D341Med (cell line): ENCODE results near the gene TMUB2.
A peak's percentile ranks its signal among the peaks of the same experiment; 100 is the strongest.

ENCODE experiments used
- DNase-seq: peaks from one replicate; pipeline ENCODE4 v3.0.0; 2012; ENCODE audit warnings: low spot score

TMUB2 gene

DNA sequence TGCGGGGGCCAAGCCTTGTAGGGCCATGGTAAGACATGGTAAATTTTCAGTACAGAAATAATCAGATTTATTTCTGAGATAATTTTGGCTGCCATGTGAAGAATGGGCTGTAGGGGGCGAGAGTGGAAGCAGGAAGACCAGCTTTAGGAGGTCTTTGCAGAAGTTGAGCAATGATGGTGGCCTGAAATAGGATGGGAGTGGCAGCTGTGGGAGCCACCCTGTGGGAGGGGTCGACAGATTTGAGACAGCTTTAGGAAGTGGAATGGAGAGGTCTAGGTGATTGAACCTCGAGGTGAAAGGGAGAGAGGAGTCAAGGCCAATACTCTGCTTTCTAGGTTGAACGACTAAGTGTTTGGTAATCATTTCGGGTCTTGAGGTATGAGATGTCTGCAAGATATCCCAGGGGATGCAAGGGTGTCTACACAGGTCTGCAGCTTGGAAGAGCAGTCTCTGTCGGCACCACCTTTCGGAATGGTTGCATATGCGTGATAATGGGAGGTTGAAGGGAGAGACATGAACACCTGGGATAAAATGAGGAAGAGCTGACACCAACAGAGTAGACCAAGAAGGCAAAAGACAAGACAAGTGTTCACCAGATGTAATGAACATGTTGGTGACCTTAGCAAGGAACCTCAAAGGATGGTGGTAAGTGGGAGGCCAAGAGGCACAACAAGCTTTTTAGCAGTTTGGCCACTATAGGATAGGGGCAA, 17.1 kb downstream of the TMUB2 start:
- DNase-seq: peak; percentile 74

DNA sequence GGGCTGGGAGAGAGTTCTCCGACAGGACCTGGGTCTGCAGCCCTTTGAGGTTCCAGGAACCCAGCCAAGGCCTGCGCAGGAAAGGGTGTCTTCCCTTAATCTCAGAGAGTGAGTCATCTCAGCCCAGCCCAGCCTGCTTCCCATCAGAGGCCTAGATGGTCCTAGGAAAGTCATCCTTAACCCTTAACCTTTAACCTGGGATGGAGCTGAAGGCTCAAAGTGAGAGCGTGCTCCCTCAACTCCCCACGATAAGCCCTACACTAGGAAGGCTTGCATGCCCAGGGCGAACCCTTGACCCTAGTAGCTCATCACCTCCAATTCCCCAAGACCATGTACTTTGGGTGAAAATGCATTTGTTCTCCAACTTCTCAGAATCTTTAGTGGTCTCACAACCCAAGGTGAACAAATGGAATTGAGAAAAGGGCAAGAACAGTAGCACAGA, 17.7 kb downstream of the TMUB2 start:
- DNase-seq: no peak

DNA sequence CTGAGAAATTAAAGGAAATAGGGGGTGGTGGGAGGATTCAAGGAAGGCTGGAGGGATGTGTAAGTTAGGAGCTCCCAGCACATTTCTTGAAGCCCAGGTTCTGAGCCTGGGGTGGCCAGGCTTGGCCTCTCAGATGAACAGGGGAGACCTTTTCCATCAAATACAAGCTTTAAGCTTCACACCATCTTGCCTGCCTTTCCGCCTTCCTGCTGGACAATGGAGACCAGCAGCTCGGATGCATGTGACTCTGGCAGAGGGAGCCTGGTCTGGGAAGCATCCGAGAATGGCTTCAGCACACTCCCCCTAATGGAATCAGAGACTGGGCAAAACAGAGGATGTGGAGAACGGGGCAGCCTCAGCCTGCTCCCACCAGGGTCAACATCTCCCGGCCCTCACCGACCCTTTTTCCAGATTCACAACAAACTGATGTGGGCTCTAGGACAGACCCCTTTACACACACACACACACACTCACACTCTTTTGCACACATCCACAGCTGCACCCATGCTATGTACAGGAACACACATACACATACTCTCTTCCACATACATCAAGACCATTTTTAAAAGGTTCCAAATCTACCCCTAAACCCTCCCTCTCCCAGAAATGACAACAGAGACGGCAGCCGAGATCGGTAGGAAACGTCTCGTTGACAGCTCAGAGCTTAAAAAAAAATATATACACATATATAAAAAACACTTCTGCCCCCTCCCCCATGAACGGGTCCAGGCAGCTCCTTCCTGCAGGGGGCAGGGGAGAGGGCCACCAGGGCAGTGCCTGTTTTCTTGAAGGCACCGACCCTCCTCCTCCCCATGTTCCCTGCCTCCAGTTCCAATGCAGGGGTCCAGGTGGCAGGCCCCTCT, 19.4 kb downstream of the TMUB2 start:
- no peak for DNase-seq

DNA sequence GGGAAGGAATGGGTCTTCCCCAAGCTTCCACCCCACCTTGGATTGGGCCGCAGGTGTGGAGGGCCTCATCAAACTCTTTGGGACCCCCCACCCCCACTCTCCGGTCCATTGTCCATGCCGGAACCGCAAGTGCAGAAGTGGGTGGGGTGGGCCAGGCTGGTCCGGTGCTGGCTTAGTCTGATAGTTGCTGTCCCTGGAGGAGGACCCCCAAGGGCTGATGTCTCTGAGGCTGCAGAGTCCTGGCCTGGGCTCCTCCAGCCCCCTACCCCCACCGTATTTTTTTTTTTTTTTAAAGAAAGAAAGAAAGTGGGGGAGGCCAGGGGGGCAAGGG, 20.0 kb downstream of the TMUB2 start:
- no peak for DNase-seq

DNA sequence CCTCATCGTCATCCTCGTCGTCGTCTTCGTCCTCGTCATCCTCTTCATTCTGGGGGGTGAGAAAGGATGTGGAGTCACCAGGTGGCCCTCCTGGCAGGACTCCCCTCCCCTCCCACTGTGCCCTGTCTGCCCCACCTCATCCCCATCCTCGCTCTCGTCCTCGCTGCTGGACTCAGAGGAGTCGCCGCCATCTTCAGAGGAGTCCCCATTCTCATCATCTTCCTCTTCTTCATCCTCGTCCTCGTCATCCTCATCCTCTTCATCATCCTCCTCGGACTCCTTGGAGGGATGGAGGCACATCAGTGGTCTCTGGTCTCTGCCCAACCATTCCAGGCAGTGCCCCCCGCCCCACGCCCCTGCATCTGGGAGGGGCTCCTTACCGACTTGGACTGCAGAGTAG, 20.5 kb downstream of the TMUB2 start:
- no peak for DNase-seq

DNA sequence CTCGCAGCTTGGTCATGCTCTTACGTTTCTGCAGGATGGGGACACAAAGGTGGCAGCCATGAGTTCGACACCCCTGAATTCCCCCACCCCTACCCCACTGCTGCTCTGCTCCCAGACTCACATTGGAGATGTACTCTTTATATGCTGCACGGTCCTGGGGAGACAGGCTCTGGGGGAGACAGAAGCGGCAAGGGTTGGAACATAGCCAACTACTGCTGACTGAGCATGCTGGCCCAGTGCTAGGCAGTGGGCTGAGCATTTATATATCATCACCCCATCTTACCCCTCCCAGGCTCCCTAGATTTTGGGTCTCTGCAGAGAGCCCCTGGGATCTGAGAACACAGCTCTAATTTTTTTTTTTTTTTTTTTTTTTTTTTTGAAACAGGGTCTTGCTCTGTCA, 21.0 kb downstream of the TMUB2 start:
- DNase-seq: no peak

DNA sequence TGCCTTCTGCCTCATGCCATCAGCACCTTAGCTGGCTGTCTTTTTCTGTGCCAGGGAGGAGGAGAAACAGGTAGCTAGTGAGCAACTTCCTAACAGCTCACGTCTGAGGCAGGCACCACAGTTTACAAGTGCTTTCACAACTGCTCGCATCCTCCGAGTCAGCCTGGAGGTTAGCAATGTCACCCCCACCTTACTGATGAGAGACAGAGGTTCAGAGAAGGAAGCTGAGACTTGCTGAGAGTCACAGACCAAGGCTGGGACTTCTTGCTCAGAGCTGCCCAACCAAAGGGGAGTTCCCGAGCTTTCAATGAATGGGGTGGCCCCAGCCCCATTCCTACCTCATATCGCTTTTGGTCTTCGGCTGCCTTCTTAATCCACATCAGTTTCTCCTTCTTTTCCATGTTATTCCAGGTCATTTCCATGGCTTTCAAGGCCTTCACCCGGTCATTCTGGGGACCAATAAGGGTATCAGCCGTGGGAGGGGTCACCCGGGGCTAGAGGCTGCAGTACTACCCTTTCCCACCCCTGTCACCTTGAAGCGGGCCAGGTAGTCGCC, 23.1 kb downstream of the TMUB2 start:
- no peak for DNase-seq

DNA sequence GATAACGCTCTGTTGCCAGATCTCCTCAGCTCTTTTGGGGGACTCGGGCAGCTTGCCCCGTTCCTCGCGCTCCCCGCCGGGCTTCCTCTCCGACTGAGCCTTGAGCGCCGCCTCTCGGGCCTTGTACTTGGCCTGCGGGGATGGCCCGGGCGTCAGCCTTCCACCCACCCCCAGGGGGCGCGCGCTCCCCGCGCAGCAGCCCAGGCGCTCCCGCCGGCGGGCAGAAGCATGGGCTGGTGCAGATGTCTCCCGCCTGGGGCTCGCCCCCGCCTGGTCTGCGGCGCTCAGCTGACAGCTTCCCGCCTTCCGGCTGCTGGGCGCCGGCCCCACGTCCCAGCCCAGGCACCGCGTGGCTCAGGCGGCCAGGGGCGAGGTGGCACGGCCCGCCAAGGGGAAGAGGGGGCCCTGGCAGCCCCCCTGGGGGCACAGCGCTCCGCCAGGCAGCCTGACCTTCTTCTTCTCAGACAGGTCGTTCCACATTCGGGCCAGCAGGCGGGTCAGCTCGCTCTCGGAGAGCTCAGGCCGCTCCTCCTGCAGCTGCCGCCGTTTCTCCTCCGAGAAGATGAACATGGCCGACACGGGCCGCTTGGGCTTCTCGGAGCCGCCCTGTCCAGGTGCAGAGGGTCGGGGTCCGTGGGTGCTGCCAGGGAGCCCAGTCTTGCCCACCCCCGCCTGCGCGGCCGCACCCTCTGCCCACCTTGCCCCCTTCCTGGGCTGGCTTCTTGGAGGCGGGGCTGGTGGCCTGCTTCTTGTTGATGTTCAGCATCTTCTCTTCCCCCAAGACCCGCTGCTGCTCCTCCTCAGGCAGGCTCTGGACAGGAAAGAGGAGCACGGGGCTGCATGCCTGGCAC, 23.8 kb downstream of the TMUB2 start:
- DNase-seq: peak; percentile 100

DNA sequence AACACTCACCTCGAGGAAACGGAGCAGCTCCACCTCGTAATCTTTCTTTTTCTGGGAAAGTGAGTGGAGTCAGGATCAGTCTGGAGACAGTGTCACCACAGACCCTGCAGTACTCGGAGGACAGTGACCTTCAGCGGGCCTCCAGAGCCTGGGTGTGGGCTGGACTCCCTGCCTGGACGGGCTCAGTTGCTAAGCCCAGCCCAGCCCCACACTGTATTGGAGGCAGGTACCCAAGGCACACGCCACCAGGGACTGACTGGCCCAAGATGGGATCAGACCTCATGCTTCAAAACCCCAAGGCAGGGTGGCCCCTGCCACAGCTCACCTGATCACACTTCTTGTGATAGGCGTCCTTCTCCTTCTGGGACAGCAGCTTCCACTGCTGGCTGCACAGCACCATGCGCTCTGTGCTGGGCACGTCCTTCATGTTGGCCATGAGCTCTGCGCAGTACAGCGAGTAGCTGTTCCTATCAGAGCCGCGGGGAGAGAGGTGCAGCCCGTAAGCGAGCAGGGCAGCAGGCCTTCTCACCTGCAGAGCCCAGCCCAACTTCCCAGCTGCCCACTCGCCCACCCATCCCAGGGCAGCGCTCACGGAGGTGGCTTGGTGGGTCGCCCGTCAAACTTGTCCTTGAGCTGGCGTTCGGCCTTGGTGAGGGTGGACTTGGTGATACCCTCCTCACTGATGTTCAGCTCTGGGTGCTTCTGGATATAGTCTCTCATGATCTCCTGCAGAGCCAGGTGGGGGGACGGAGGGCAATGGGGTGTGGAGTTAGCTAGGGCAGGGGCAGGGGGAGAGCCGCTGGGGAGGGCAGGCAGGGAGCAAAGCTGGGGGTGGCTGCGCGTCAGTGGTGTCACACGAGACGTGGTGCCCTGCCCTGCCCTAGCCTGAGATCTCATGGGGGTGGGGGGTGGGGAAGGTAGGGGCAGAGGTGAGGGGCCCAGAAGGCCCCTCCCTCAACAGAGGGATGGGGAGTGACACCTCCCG, 24.8 kb downstream of the TMUB2 start:
- no peak for DNase-seq

DNA sequence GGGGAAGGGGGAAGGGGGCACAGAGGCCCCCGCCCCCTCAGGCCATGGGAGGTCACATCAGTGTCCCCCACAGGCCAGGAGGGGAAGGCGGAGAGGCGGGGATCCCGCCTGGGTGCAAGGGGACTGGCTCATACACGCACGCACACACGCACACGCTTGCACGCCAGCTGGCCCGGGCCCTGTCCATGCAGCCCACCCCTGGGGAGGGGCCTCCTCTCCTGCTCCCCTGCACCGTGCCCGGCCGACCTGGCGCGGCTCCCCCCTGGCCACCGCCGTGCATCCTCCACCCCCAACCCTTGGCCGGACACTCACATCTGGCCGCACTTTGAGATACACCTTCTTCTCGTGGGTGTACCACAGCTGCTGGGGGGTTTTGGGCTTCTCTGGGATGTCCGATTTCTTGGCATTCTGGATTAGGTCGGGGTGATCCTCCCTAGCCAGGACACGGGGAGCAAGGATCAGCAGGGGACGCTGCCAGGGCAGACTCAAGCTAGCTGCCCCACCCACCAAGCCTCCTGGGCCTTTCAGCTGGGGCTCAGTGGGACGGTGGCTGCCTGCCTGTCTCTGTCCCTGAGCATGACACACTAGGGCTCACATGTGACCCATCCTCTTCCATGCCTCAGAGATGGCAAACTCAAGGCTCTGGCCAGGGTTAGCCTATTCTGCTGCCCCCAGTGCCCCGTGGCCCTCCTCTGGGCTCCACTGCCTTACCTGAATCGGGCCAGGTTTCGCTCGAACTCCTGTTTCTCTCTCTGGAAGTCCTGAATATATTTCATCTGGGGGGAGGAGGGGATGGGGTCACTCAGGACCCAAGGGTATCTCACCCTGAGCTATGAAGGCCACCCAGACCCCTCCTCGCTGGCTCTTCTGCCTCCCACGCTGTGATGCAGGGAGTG, 26.0 kb downstream of the TMUB2 start:
- no peak for DNase-seq

DNA sequence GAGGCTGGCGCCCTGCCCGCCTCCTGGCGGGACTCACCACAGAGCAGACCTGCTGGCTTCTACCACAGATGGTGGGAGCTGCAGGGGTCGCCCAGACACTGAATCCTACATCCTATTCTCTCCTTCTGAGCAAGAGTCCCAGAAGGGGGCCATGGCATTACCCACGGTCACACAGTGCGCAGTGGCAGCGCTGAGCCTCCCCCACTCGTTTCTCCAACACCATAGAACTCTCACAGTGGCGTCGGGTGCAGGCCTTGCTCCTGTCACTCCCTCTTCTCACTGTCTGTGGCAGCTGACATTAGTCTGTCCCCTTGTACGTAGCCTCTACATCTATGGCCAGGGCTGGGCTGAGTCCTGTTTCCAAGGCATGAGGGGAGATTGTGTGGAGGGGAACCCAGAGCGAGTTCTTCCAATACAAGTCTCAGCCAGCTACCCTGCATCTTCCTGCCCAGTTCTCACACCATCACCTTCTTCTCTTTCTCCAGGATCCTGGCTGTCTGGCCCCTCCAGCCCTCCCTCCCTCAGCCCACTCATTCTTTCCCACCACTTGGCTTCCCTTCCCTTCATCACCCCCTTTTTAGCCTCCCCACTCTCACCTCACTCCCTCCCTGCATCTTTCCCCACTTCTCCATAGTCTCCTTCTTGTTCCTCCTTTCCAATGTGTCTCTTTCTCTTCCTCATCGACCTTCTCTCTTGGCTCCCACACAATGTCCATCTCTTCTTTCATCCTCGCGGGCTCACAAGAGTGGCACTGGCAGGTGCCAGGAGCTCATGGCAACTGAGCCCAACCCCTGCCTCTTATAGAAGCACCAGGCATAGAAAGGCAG, 26.8 kb downstream of the TMUB2 start:
- no peak for DNase-seq

DNA sequence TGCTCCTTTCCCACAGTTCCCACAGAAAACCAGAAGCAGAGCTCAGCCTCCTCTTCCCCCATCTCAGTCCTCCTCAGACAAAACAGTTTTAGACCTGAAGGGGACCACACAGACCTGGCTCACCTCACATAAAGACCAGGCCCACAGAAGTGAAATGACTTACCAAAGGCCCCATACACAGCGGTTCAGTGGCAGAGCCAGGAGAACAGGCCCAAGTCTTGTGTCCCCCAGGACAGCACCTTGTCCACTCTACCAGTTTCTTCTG, 27.4 kb downstream of the TMUB2 start:
- DNase-seq: no peak

DNA sequence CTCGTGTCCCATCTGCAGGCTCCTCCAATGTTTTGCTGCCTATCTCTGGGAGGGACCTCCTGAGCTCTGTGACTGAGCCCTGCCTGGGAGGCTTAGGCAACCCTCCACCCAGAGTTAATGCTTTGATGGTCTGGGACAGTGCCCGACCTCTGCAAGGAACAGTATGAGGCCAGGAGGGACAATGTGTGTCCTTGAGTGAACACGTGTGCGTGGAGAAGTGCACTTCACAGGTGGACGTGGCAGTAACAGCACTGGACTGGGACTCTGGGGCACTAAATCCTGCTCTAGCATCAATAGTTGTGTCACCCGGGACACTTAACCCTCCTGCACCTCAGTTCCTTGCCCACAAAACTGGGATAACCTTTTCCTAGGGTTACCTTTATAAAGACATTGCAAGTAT, 28.1 kb downstream of the TMUB2 start:
- no peak for DNase-seq

DNA sequence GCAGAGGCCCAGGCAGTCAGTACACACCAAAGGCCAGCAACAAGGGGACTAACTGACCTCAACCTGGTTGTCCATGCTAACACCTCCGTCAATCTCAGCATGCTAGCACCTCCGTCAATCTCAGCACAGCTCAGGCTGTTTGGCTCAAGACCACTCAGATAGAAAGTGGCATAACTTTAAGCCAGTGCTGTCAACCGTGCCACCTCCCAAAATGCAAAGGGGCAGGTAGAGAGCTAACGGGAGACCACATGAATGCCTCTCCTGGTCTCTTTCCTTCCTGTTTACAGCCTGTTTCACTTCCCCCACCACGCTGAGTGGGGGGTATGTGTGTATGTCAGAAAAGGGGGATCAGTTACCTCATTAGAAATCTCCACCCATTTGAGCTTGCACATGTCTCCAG, 29.4 kb downstream of the TMUB2 start:
- DNase-seq: no peak

DNA sequence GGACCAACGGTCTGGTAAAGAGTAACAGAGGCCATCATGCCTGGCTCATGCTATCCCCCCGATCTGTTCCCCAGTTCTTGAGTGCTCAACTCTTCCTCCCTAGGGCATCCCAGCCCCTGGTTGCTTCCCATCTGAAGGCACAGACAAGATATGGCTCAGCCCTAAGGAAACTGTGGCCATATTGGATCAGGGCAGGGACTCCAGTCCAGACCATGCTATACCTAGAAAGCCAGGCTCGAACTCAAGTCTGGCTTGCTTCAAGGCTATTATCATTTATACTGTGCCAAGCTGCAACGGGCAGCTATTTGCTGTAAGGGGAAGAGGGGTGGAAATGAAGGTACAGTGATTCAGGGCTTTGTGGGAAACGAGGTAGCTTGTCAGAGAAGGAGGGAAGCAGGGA, 29.9 kb downstream of the TMUB2 start:
- DNase-seq: no peak

DNA sequence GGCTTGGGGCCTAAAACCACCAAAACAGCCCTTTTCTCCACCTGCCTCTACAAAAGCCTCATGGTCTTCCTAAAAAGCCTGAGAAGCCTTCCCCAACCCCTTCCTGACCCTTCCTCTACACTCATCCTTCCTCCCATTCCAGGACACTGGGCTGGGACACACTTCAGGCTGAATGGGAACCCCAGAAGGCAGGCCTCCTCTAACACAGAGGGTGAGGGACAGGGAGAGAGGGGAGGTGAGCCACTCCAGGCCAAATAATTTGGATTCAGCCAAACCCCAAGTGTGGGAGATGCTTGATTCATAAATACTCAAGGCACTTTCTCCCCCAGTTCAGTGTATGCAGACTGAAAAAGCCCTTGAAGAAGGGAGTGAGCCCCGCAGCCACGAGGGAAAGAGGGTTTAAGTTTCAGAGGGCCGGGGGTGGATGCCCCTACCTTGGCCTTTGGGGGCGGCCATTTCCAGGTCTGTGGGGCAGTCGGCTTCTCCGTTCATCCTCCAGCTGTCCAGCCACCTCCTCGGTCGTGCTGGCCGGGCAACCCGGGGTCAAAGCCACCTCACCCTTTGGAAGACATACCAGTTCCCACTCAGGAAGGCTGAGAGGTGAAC, 31.1 kb downstream of the TMUB2 start:
- no peak for DNase-seq

DNA sequence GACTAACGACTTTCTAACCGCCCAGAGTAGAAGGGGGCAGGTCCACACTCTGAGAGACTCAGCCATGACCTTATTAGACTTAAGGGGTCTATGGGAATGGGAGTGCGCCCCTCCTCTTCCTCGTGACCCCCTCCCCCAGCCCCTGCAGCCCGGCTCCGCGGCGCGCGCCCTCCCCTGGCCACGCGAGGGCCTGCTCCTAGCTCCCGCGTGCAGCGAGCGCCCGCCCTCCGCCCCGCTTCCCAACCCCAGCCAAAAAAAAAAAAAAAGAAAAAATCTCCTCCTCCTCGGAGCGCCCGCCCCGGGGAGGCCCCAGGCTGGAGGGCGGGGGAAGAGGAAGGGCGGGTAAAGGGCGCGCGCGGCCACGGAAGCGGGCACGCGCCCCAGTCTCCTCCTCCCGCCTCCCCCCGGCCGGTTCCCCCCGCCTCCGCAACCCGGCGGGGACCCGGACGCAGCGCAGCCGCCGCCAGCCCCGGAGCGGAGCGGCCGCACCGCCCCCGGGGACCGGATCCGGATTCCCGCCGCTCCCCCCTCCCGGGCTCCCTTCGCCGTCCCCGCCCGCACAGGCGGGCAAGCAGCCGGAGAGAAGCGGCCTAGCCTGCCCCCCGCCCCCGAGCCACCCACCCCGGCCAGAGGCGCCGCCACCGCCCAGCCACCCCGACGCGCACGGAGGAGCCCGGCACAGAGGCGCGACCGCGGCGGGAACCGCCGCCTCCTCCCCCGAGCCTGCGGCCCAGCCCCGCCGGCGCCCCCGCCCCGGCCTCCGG, 31.8 kb downstream of the TMUB2 start:
- DNase-seq: peak; percentile 98

DNA sequence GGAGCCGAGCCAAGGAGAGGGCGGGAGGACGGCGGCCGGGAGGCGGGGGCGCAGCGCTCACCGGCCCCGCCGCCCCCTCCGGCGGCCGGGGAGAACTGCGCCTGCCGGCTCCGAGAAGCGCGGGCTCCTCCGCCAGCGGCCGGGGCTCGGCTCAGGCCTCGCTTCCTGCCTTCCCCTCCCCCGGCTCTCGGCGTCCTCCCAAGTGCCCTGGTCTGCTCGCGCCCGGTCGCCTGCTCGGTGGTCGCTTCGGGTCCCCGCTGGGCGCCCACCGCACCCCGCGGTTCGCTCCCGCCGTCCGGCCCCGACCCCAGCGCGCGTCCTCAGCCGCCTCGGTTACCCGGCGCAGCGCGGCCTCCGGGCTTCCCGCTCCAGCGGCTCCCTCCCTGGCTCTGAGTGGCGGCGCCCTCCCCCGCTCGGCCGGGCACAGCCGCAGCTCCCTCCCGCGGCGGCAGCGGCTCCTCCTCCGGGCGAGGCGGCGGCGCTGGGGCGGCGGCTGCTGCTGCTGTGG, 32.4 kb downstream of the TMUB2 start:
- DNase-seq: peak; percentile 88
